GM12878 (cell line): ENCODE results near the gene DAB2IP. TPM values are rescaled to one million over a fixed set of nuclear protein-coding genes. Genes with fewer than 3 reads are reported as not detected.

Experiments used
- ATAC-seq: fragments of 200-7000 bp; cut with Tn5 transposase; 3 replicates; pipeline ENCODE4 v1.9.1; 2020; ENCODE audit warnings: mild to moderate bottlenecking, moderate library complexity
- BruUV-seq: library from RNA; stranded (reverse); fragments of 400-500 nt; replicated peaks from 2 replicates; lab custom pipeline; 2021; lab: Mats Ljungman, UMichigan
- CTCF ChIA-PET: fragments of 300-600 bp; sonication (Branson Sonifier 250); formaldehyde crosslinking; extraction: SDS; loops from one replicate; lab custom pipeline; 2021; ENCODE audit warnings: inconsistent platforms; lab: Yijun Ruan, JAX
- POLR2A ChIA-PET: fragments of 350-600 bp; formaldehyde crosslinking; extraction: SDS; loops from one replicate; lab custom pipeline; 2021; ENCODE audit warnings: inconsistent platforms; lab: Charles Lee
- RAD21 ChIA-PET: fragments of 300-600 bp; sonication (Branson Sonifier 250); formaldehyde crosslinking; loops from one replicate; lab custom pipeline; 2023; ENCODE audit warnings: antibody characterized with exemption; ENCODE audit not compliant: unreplicated experiment; lab: Charles Lee
- SMC1A ChIA-PET: fragments of 300-600 bp; sonication (Branson Sonifier 250); formaldehyde crosslinking; loops from one replicate; lab custom pipeline; 2023; ENCODE audit not compliant: unreplicated experiment, uncharacterized antibody; lab: Charles Lee
- DNase-seq: peaks from one replicate; pipeline ENCODE4 v3.0.0-alpha.2; 2011; ENCODE audit warnings: low read depth, low spot score
- FAIRE-seq: peaks from 3 replicates; lab custom pipeline; 2011; peaks lifted over from hg19 to GRCh38; lab: Jason Lieb, UNC
- H2AFZ ChIP-seq: 2 replicates; pipeline ENCODE4 v1.6.0; 2011; ENCODE audit warnings: low read depth, low read length, control low read depth; ENCODE audit not compliant: control insufficient read depth
- H3K27ac ChIP-seq: 2 replicates; pipeline ENCODE4 v1.5.1; 2011; ENCODE audit warnings: control low read depth; ENCODE audit not compliant: control insufficient read depth, insufficient read depth
- H3K27me3 ChIP-seq, 2 experiments: replicated peaks in 1 of 2; 2 replicates each; pipeline versions ENCODE4 v1.6.0 to v1.6.1; 2011; ENCODE audit warnings: low read length in 1 of 2; ENCODE audit not compliant: control insufficient read depth in 2 of 2, insufficient read depth in 2 of 2
- H3K36me3 ChIP-seq, 2 experiments: 2 replicates each; pipeline ENCODE4 v1.5.1; 2011; ENCODE audit warnings: low read length in 1 of 2; ENCODE audit not compliant: control insufficient read depth in 2 of 2, insufficient read depth in 2 of 2
- H3K4me1 ChIP-seq: 2 replicates; pipeline ENCODE4 v1.6.1; 2011; ENCODE audit warnings: mild to moderate bottlenecking, low read length, moderate library complexity, mixed read lengths; ENCODE audit not compliant: control insufficient read depth, insufficient read depth
- H3K4me2 ChIP-seq: 2 replicates; pipeline ENCODE4 v1.6.0; 2011; ENCODE audit warnings: control low read depth; ENCODE audit not compliant: control insufficient read depth, insufficient read depth
- H3K4me3 ChIP-seq: fragments of 200-600 bp; sonication (generic); 2 replicates; pipeline ENCODE4 v1.5.1; 2016
- H3K79me2 ChIP-seq: 2 replicates; pipeline ENCODE4 v1.6.0; 2011; ENCODE audit warnings: low read length; ENCODE audit not compliant: control insufficient read depth, insufficient read depth
- H3K9ac ChIP-seq: 2 replicates; pipeline ENCODE4 v1.8.0; 2011; ENCODE audit warnings: low read length, control low read depth, mixed read lengths; ENCODE audit not compliant: control insufficient read depth, insufficient read depth
- H3K9me3 ChIP-seq: replicated peaks from 3 replicates; pipeline ENCODE4 v1.5.1; 2011; ENCODE audit warnings: mild to moderate bottlenecking, low read length; ENCODE audit not compliant: control insufficient read depth, insufficient read depth
- H4K20me1 ChIP-seq: 2 replicates; pipeline ENCODE4 v1.6.0; 2011; ENCODE audit not compliant: control insufficient read depth, insufficient read depth
- ATF7 ChIP-seq: fragments of 450-650 bp; IDR thresholded peaks from 2 replicates; pipeline ENCODE4 v1.6.1; 2016; ENCODE audit warnings: low read depth, mild to moderate bottlenecking
- CREB1 ChIP-seq: IDR thresholded peaks from 2 replicates; pipeline ENCODE4 v1.6.1; 2012; ENCODE audit warnings: low read depth, mild to moderate bottlenecking, inconsistent platforms
- EZH2 ChIP-seq: IDR thresholded peaks from 2 replicates; pipeline ENCODE4 v1.6.1; 2012; ENCODE audit warnings: low read depth, mild to moderate bottlenecking, control low read depth, inconsistent platforms, low read length, borderline replicate concordance; ENCODE audit not compliant: control insufficient read depth
- FOXK2 ChIP-seq: fragments of 450-650 bp; IDR thresholded peaks from 2 replicates; pipeline ENCODE4 v1.6.1; 2017; ENCODE audit warnings: mild to moderate bottlenecking, moderate library complexity
- JUNB ChIP-seq: IDR thresholded peaks from 2 replicates; pipeline ENCODE4 v1.6.1; 2016; ENCODE audit warnings: antibody characterized with exemption, mild to moderate bottlenecking
- KLF5 ChIP-seq: fragments of 450-650 bp; IDR thresholded peaks from 2 replicates; pipeline ENCODE4 v1.6.1; 2014; ENCODE audit warnings: mild to moderate bottlenecking; ENCODE audit not compliant: partially characterized antibody
- MYC ChIP-seq: IDR thresholded peaks from 2 replicates; pipeline ENCODE4 v1.6.1; 2011; ENCODE audit warnings: mild to moderate bottlenecking, low read length, moderate library complexity, inconsistent platforms; ENCODE audit not compliant: insufficient read depth, insufficient replicate concordance, insufficient read length, severe bottlenecking
- NR2C2 ChIP-seq: IDR thresholded peaks from 2 replicates; pipeline ENCODE4 v1.6.1; 2011; ENCODE audit warnings: borderline replicate concordance, low read depth; ENCODE audit not compliant: control insufficient read depth, insufficient read length
- RBBP5 ChIP-seq: fragments of 200-600 bp; sonication (generic); conservative IDR thresholded peaks from 2 replicates; pipeline ENCODE4 v1.6.1; 2016
- TCF3 ChIP-seq: IDR thresholded peaks from 2 replicates; pipeline ENCODE4 v1.6.1; 2012; ENCODE audit warnings: low read depth, mild to moderate bottlenecking, low read length, borderline replicate concordance; ENCODE audit not compliant: insufficient read depth
- WRNIP1 ChIP-seq: IDR thresholded peaks from 2 replicates; pipeline ENCODE4 v1.6.1; 2011; ENCODE audit warnings: low read depth, low read length, improper control_type of control experiment, borderline replicate concordance
- ZBED1 ChIP-seq: IDR thresholded peaks from 2 replicates; pipeline ENCODE4 v1.6.1; 2016; ENCODE audit warnings: borderline replicate concordance
- ZNF207 ChIP-seq: fragments of 450-650 bp; IDR thresholded peaks from 2 replicates; pipeline ENCODE4 v1.6.1; 2014; ENCODE audit warnings: antibody characterized with exemption, mild to moderate bottlenecking, borderline replicate concordance
- WGBS: methylation state at CpG from one replicate; pipeline ENCODE4 v1.1.6; 2016; ENCODE audit warnings: low lambda C conversion rate; ENCODE audit not compliant: insufficient replicate concordance, insufficient coverage; ENCODE audit errors: missing lambda C conversion rate; 5-methylcytosine and 5-hydroxymethylcytosine counted together
- in situ Hi-C: fragments of 300-500 bp; cut with MboI; formaldehyde crosslinking; loops from 9 replicates; pipeline ENCODE4 v1.14.3; 2018; ENCODE audit warnings: mixed read lengths
- intact Hi-C: fragments of 100-400 bp; cut with micrococcal nuclease; formaldehyde crosslinking; loops from one replicate; pipeline ENCODE4 v1.14.2; 2022; ENCODE audit not compliant: unreplicated experiment
- polyA plus RNA-seq, 11 experiments: library from polyadenylated mRNA; depleted of rRNA in 4 of 11; unstranded in 6 of 11; stranded (reverse) in 5 of 11; fragments of >200 nt; fragmentation: Nextera tagmentation in 4 of 11; fragmentation: Illumina TruSeq in 1 of 11; extraction: Ambion mirVana in 4 of 11; extraction: Trizol in 1 of 11; gene quantifications; 1 replicate in 1 of 11; 2 replicates in 10 of 11; pipeline versions ENCODE4 v1.2.1 to v1.2.3, GENCODE V29; 2011 to 2016; ENCODE audit warnings: inconsistent platforms in 2 of 11, missing spikeins in 2 of 11, low read depth in 1 of 11
- total RNA-seq, 4 experiments: library from RNA; depleted of rRNA in 3 of 4; stranded (reverse); fragments of >200 nt in 3 of 4; fragmentation: Illumina TruSeq in 1 of 4; extraction: Trizol in 1 of 4; gene quantifications; 2 replicates each; pipeline versions ENCODE4 v1.2.1 to v1.2.3, GENCODE V29; 2013 to 2021
- TF ChIP-seq, protein P1 (sequence below): IDR thresholded peaks from 2 replicates; pipeline ENCODE4 v1.6.1; 2011; ENCODE audit warnings: low read depth, mild to moderate bottlenecking, low read length, moderate library complexity, borderline replicate concordance; ENCODE audit errors: extremely low read depth
- TF ChIP-seq, protein P2 (sequence below): fragments of 450-650 bp; IDR thresholded peaks from 2 replicates; pipeline ENCODE4 v1.6.1; 2018; ENCODE audit warnings: mild to moderate bottlenecking, low read depth, moderate library complexity; ENCODE audit not compliant: partially characterized antibody
- TF ChIP-seq, protein P3 (sequence below): IDR thresholded peaks from 2 replicates; pipeline ENCODE4 v1.6.1; 2011; ENCODE audit warnings: mild to moderate bottlenecking, low read depth, low read length, moderate library complexity; ENCODE audit not compliant: insufficient replicate concordance

The DAB2IP gene
- total and polyA plus RNA-seq, 10 of the 15 experiments (the other 5 are each of a cell fraction or from before 2014, with no cell fraction given), result 0.03 to 0.38 (median 0.14) TPM; not detected in 6

DNA sequence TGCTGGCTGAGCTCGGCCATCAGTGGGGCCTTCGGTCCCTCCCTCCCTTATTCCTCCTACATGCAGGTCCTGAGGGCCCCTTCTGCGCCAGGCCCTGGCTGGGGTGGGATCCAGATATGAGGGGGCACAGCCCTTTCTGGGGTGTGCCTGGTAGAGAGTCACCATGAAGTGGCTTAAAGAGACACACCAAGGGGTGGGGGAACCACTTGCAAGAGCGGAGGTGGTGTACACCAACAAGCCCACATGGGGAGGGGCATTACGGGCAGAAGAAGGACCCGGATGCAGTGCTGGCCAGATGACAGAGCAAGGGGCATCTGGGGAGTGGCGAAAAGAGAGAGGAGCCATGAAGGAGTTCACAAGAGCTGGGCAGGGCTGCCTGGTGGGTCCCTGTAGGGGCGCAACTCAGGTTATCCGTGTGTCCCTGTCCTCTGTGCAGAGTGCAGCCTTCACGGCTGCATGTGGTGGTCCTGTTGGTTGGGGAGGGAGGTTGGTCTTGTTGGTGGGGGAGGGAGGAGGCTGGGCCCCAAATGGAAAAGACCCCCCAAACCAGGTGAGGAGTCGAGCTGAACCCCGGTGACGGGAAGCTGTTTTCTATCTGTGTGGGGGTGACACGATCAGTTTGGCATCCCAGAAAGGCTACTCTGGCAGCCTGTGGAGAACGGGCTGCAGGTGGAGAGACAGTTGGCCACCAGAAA lies 158.1 kb downstream of the DAB2IP start (continued):
- no peak for TF ChIP-seq ZBED1
- TF ChIP-seq, protein P1, sequence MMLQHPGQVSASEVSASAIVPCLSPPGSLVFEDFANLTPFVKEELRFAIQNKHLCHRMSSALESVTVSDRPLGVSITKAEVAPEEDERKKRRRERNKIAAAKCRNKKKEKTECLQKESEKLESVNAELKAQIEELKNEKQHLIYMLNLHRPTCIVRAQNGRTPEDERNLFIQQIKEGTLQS, result no peak
- no peak for TF ChIP-seq CREB1
- no peak for TF ChIP-seq TCF3
- TF ChIP-seq ZNF207, result no peak
- no peak for TF ChIP-seq FOXK2
- no peak for TF ChIP-seq RBBP5
- TF ChIP-seq KLF5, result no peak
- TF ChIP-seq MYC, result no peak
- TF ChIP-seq, all 136 proteins: peak for 0

DNA sequence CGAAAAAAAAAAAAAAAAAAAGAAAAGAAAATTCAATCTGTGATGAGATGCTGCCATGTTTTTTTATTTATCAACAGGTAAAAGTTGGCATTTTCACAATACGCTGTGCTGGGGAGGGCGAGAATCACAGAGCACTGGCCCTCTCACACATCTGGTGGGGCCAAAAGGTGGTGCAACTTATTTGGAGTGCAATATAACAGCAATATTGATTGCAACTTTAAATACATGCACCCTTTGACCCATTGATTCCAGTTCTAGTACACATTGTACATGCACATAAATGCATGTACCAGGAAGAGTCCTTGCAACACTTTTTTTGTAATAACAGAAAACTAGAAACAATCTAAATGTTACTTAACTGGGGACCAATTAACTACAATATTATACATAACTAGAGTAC lies 159.1 kb downstream of the DAB2IP start:
- no peaks in the 10 kb centered on the region for H3K4me1 ChIP-seq
- in situ Hi-C loops (no loop called here), intact Hi-C loops (no loop called here)
- no peaks in the 10 kb centered on the region for H4K20me1 ChIP-seq
- 0 out of 4 replicates have a peak, but pooled peaks cover 0 to 1% of the 10 kb centered on the region in 2 experiments for H3K27me3 ChIP-seq
- H3K27ac ChIP-seq, result no peak overlapping the region
- no peaks in the 10 kb centered on the region for H3K79me2 ChIP-seq
- ATAC-seq (no peak), DNase-seq (no peak), FAIRE-seq (no peak)
- H3K9ac ChIP-seq, result no peak overlapping the region
- ChIA-PET SMC1A (no interaction called here), CTCF (no interaction called here), POLR2A (no interaction called here), RAD21 (no interaction called here)
- H3K4me2 ChIP-seq, result no peak overlapping the region
- no TSS peak for BruUV-seq
- no peaks in the 10 kb centered on the region for H3K36me3 ChIP-seq
- H3K9me3 ChIP-seq, result no peaks in the 10 kb centered on the region
- no peak overlapping the region for H3K4me3 ChIP-seq
- 69% methylated on average over 2 of the region's 3 CpGs for WGBS
- no peak overlapping the region for H2AFZ ChIP-seq
- TF ChIP-seq, protein P2, sequence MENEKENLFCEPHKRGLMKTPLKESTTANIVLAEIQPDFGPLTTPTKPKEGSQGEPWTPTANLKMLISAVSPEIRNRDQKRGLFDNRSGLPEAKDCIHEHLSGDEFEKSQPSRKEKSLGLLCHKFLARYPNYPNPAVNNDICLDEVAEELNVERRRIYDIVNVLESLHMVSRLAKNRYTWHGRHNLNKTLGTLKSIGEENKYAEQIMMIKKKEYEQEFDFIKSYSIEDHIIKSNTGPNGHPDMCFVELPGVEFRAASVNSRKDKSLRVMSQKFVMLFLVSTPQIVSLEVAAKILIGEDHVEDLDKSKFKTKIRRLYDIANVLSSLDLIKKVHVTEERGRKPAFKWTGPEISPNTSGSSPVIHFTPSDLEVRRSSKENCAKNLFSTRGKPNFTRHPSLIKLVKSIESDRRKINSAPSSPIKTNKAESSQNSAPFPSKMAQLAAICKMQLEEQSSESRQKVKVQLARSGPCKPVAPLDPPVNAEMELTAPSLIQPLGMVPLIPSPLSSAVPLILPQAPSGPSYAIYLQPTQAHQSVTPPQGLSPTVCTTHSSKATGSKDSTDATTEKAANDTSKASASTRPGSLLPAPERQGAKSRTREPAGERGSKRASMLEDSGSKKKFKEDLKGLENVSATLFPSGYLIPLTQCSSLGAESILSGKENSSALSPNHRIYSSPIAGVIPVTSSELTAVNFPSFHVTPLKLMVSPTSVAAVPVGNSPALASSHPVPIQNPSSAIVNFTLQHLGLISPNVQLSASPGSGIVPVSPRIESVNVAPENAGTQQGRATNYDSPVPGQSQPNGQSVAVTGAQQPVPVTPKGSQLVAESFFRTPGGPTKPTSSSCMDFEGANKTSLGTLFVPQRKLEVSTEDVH, result no peak
- TF ChIP-seq WRNIP1 (no peak), CREB1 (no peak), NR2C2 (no peak), ATF7 (no peak), JUNB (no peak), EZH2 (no peak)
- TF ChIP-seq, protein P3, sequence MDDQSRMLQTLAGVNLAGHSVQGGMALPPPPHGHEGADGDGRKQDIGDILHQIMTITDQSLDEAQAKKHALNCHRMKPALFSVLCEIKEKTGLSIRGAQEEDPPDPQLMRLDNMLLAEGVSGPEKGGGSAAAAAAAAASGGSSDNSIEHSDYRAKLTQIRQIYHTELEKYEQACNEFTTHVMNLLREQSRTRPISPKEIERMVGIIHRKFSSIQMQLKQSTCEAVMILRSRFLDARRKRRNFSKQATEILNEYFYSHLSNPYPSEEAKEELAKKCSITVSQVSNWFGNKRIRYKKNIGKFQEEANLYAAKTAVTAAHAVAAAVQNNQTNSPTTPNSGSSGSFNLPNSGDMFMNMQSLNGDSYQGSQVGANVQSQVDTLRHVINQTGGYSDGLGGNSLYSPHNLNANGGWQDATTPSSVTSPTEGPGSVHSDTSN, result no peak
